ENCODE measurements around the gene PUS1.

The PUS1 gene

DNA sequence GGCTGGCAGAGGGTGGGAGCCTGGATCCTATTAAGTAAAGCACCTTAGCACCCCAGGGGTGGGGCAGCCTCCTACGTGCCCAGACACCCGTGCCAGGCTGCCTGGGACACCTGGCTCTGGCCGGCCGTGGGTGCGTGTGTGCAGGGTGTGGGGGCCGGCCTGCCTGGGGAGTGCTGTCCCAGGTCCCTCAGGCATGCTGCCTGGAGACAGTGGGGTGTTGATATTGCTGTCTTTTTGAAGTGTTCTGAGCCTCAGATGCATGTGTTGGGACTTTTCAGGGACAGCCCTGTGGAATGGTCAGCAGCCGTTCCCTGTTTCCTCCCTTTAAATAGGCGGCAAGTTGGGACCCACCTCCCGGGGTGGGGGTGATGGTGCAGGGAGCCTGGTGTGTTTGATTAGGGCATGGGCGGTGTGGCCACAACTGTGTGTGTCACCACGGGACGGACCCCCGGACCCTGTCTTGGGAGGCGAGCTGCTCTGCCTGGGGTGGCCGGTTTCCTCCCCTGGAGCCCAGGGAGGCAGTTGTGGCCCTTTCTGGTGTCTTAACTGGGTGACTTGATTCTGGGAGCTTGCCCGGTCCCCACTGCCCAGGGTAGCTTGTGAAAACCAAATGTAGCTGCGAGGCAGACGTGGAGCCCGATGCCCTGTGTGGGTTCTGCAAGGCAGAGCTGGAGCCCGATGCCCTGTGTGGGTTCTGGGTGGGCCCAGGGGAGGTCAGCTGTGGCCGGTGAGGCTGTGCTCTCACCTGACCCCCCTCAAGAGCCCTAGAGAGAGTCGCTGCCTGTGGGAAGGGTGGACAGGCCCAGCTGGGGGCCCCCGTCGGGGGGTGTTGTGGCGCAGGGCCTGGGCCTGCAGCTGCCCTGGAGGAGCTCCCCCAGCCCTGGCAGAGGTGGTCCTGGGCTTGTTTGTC, 26.5 kb upstream of the PUS1 start:
- no peak for DNase-seq (ENCODE audit: low read depth in 2 of 2)

DNA sequence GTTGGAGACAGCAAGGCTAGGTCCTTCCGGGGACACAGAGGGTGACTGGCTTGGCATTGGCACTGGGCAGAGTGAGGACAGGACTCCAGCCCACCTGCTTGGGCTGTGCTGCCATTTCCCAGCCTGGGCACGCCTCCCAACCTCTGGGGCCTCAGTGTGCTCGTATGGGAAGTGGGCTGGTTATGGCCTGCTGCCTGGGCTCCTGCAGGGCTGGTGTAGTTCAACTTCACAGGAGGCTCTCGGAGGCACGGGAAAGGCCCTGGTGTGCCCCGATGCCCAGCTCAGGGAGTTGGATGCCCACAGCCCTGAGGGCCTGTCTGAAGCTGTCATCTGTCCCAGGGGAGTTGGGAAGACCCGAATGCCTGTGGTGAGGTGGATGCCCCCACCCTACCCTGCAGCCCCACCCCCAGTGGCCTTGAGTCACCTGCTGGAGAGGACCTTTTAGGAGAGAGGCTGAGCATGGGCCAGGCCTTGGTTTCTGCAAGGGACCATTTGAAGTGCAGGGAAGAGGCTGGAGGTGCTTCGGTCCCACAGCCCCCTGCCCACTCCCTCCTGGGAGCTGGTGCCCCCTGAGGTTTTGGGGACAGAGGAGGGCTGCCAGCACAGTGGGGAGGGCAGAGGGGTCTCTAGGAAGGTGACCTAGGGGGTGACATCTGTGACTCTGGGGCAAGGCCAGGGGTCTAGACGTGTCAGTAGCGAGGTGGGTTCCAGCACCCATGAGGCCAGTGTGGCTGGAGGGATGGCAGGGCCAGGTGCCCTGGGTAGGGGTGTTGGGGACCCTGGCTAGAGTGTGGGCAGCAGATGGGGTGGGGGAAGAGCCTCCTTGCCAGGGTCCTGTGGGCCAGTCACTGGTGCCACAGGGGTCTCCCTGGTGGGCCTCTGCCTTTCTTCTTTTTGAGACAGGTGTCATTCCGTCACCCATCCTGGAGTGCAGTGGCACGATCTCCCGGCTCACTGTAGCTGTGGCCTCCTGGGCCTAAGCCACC, 25.5 kb upstream of the PUS1 start:
- no peak for DNase-seq (ENCODE audit: low read depth in 2 of 2)

DNA sequence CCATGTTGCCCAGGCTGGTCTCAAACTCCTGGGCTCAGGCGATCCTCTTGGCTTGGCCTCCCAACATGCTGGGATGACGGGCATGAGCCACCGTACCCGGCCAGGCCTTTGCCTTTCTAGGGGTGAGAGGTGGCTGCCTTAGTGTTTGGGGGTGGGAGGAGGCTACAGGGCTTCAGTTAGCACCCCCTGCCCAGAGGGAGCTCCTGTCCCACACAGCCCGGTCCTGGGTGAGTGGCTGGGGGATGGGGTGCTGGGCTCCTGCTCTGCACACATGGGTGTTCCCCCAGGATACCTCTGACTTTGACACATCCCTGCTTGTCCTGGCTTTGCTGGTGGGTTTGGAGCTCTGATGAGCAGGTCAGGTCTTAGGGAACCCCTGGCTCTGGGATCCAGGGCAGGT, 24.7 kb upstream of the PUS1 start:
- no peak for DNase-seq (ENCODE audit: low read depth in 2 of 2)

DNA sequence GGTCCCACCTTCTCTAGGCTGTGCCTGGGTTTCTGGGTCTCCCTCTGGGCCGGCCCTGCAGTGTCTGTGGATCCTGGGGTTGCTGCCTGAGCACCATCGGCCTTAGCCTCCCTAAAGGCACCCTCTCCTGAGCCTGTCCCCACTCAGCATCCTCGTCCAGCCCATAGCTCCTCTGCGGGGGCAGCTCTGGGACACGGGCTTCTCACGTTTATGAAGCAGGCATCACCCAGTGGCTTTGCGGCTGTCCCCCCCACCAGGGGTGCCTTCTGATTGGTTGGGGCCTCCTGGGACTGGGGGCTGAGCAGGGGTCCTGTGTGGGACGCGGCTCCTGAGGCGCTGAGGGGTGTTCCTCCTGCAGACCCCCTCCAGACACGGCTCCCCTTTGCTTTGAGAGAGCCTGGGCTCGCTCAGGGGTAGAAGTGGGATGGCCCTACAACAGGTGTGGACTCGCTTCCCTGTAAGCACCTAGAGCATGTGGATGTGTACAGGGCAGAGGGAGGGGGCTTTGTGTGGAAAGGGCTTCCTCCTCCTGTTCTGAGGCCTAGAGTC, 23.9 kb upstream of the PUS1 start:
- no peak for DNase-seq (ENCODE audit: low read depth in 2 of 2)

DNA sequence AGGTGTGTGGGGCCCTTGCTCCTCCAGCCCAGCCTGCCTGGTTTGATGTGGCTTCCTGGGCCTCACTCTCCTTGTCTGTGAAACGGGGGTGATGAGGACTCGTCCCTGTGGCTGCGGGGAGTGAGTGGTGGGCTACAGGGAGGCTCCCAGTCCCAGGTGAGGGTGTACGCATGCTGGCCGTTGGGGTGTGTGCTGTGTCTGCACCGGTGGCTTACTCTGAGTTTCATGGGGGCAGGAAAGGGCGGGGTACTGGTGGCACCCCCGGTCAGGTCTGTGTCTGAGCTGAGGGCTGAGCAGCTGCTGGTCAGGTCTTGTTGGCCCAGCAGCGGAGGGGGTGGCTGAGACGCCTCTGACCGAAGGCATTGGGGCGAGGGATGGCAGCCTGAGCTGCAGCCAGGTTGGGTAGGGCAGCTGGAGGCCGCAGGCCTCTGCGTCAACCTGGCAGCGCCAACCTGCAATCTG, 23.4 kb upstream of the PUS1 start:
- DNase-seq (ENCODE audit: low read depth in 2 of 2): no peak

DNA sequence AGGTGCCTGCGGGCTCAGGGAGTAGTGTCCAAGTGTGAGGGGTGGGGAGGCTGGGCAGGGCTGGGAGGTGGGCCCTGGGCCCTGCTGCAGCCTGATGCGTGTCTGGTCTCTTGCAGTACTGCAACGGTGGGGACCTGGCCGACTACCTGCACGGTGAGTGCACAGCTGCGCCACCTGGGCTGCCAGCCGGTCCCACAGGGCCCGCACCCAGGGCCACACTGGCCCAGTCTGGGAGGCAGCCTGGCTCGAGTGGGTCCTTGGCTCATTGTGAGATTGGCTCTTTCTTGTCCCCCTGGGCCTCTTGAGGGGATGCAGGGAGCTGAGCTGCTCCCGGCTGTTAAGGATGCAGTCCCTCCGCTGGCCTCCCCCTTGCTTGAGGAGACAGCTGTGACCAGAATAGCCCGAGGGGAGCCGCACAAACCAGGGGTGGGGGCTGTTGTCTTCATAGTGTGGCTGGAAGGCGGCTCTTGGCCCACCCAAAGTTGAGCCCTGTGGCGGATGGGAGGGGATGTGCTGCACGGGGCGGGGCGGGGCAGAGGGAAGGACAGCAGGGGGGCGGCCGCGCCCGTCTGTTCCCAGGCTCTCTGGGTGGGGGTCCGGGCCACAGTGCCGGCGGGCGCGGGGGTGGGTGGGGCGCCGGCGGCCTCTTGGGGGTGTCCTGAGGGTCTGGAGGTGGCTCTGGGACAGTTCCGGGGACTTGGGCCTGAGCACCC, 21.5 kb upstream of the PUS1 start:
- DNase-seq (ENCODE audit: low read depth in 2 of 2): no peak

DNA sequence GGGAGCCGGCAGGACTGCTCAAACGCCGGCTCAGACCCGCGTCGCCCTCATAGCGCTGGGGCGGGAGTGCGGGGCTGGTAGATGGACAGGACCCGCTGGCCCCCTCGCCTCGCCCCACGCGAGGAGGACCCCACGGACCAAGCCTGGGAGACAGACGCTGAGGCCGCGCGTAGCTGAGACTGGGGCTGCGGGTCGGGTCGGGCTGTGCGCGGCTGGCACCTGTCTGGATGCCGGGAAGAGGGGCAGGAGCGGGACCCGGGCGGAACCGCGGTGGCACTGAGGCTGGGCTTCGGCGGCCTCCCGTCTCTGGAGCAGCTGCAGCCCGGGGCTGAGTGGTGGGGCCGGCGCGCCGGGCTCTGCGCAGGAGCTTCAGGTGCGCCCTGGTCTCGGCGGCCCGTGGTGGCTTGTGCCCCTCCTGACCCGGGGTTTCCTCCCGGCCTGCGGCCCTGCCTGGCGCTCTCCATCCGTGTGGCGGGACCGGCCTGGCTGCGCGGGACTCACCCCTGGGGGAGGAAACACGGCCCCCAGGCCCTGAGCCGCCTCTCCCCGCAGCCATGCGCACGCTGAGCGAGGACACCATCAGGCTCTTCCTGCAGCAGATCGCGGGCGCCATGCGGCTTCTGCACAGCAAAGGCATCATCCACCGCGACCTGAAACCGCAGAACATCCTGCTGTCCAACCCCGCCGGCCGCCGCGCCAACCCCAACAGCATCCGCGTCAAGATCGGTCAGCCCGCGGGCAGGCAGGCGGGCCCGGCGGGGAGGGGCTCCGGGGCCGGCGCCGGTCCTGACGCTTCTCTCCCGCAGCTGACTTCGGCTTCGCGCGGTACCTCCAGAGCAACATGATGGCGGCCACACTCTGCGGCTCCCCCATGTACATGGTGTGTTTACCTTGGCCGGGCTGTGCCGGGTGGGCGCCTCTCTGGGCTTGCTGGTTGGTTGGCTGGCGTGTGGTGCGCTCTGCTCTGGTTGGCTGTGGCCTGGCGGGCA, 20.7 kb upstream of the PUS1 start:
- no peak for DNase-seq (ENCODE audit: low read depth in 2 of 2)

DNA sequence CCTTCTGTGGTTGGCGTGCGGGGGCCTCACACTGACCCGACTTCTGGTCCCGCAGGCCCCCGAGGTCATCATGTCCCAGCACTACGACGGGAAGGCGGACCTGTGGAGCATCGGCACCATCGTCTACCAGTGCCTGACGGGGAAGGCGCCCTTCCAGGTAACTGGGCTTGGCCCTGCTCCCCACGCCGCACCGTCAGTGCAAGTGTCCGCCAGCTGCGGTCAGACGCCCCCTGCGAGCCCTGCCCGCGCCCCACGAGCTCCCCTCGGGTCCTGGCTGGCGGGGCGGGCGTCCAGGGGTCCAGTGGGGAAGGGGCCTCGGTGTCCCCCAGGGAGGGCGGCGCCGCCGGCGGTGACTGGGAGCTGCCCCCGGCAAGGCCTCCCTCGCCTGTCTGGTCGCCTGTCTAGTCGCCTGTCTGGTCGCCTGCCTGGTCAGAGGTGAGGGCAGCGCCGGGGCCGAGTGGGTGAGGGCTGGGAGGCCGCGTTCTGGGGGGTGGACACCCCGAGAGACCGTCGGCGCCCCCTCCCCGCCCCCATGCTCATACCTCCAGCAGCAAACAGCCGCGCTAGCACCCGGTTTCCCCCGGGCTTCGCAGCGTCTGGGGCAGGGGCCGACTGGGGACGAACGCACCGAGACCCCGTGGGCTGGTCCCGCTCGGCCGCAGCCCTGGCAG, 19.9 kb upstream of the PUS1 start:
- no peak for DNase-seq (ENCODE audit: low read depth in 2 of 2)

DNA sequence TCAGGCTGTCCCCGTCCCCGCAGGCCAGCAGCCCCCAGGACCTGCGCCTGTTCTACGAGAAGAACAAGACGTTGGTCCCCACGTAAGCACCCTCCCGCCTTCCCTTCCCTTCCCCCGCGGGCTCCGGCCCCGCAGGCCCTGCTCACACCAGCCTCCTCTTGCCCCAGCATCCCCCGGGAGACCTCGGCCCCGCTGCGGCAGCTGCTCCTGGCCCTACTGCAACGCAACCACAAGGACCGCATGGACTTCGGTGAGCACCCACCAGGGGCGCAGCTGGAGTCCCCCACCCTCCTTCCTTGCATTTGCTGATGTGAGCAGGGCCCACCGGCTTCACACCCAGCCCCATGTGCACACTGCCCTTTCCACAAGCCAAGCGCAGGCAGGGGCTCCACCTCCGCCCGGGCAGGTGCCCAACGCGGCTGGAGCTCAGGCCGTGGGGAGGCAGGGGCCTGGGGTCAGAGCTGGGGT, 19.3 kb upstream of the PUS1 start:
- DNase-seq (ENCODE audit: low read depth in 2 of 2): no peak

DNA sequence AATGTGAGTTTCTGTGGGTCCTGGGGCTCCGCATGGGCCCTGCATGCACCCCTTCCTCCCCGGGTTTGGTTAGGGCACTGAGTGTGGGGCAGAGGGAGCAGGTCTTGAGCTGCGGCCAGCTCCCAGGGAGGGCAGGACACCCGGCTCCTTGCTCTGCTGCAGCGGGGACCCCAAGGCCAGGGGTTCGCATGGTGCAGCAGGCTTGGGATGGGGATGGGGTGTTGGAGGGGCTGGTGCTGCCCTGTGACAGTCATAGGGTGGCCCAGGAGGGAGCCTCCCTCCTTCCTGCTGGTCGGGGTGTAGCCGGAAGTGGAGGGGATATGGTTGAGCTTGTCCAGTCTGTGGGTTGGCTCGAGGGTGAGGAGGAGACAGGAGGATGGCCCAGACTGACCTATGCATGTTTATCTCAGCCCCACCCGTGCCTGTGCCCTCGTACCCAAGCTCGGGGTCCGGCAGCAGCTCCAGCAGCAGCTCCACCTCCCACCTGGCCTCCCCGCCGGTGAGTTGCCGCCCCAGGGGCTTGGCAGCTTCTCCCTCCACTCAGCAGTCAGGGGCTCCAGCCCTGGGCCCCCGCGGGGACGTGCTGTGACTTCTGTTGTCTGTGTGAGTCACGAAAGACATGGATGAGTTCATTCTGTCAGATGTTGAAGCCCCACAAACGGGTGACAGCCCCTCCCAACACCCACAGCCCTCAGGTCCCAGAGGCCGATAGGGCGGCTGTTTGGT, 18.6 kb upstream of the PUS1 start:
- no peak for DNase-seq (ENCODE audit: low read depth in 2 of 2)

DNA sequence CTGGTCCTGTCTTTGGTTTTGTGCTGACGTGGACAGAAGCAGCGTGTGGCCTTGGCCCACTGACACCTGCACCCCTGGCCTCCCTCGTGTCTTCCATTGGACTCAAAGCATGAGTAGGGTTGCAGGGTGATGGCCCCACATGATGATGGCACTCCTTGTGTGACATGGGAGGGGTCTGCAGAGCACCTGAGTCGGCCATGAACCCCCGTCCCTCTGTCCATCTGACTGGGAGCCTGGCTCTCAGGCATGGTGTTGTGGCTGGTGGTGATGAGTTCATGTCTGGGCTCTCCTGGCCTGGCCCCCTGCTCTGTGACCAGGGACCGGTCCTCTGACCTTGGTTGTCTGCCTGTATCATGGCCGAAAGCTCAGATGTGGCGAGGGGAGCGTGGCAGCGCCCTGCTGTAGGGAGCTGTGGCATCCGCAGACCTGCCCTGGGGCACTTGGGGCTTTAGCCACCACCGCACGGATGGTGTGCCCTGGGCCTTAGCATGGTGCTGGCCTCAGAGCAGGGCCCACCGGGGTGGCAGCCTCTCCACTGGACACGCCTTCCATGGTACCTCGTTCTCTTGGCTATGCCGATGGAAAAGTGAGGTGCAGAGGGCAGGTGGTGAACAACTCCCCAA, 17.9 kb upstream of the PUS1 start:
- DNase-seq (ENCODE audit: low read depth in 2 of 2): no peak

DNA sequence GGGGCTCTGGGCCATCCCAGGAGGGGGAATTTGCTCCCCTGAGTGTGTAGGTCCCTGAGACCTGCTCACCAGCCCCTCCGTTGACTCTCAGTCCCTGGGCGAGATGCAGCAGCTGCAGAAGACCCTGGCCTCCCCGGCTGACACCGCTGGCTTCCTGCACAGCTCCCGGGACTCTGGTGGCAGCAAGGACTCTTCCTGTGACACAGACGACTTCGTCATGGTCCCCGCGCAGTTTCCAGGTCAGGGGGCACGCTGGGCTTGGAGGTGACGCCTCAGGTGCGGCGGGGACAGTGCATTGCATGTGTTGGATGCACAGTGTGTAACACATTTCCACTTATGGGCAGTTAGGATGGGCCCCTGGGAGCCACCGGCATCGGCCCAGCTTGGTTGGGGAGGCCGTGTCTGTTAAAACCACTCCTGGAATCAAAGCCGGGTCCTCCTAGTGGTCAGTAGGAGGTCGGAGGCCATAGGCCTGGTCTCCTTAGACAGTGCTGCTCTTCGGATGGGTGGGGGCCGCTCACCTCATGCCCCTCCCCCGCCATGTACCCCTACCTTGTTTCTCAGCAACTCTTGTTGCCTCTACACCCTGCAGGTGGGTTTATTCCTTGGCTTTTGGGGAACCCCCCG, 17.1 kb upstream of the PUS1 start:
- DNase-seq (ENCODE audit: low read depth in 2 of 2): no peak

DNA sequence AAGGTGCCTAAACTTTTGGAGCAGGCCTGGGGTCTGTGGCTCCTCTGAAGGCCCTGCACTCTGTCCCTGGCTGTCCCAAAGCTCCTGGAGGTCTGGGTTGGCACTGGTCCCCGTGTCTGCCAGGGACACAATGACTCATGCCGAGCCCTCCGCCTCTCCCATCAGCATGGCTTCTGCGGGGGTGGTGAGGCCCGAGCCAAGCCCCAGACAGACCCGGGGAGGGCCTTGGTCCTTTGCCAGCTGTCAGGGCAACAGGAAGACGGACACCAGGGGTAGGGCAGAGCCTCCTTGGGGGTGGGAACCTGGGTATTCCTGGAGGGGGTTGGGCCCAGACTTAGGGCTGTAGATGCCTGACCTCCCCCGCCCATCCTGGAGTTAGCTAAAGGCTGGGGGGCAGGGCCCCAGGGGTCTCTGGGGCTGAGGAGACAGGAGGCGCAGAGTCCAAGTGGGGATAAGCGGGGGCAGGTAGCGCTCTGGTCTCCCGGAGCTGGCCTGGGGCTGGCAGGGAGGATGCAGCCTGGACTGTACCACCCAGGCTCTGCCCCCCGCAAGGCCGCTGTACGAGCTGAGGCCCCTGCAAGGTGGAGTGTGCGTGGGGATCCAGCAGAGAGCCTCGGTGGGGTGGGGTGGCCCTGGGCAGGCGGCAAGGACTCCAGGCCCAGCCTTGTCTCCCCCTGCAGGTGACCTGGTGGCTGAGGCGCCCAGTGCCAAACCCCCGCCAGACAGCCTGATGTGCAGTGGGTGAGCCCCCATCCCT, 16.4 kb upstream of the PUS1 start:
- DNase-seq (ENCODE audit: low read depth in 2 of 2): no peak

DNA sequence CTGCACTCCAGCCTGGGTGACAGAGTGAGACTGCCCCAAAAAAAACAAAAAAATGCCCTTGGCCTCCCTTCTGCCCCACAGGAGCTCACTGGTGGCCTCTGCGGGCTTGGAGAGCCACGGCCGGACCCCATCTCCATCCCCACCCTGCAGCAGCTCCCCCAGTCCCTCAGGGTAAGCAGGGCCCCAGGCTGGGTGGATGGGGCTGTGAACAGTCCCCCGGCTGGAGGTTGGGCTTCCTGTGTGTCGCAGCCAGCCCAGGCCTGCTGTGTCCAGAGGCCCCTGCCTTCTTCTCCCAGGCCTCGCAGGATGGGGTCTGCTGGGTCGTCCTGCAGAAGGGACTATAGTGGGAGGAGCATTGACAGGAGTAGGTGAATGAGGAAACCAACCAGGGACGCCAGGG, 15.4 kb upstream of the PUS1 start:
- DNase-seq (ENCODE audit: low read depth in 2 of 2): no peak

DNA sequence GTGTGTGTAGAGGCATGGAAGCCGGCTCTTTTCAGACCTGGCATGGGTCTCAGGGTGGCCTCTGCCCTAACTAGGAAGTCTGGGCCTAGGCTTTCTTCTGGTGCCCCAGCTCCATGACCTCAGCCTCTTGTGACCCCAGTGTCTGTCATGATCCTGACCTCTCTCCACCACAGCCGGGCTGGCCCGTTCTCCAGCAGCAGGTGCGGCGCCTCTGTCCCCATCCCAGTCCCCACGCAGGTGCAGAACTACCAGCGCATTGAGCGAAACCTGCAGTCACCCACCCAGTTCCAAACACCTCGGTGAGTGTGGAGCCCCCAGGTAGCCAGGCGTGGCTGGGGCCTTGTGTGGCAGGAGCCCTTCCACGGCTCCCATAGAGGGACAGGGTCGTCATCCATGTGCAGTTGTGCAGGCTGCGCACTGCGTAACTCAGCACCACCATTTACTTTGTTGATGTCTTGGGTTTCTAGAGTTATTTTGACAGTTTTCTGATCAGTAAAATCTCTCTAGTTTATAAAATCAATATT, 14.8 kb upstream of the PUS1 start:
- no peak for DNase-seq (ENCODE audit: low read depth in 2 of 2)

DNA sequence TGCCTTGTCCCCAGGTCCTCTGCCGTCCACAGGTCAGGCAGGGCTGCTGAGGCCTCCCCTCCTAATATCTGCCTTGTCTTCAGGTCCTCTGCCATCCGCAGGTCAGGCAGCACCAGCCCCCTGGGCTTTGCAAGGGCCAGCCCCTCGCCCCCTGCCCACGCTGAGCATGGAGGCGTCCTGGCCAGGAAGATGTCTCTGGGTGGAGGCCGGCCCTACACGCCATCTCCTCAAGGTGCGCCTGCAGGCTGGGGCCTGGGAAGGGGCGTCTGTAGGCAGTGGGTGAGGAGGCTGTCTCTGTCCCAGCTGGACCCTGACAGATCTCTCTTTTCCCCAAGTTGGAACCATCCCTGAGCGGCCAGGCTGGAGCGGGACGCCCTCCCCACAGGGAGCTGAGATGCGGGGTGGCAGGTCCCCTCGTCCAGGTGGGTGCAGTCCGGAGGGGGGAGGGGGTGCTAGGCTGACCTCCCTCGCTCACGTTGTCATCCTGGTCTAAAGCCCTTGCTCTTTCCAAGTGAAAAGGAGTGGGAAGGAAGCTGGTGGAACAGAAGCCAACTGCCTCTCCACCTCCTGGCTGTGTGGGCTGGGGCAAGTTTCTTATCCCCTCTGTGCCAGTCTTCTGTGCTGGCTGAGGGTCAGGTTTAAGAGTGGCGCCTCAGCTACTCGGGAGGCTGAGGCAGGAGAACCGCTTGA, 13.9 kb upstream of the PUS1 start:
- no peak for DNase-seq (ENCODE audit: low read depth in 2 of 2)
